Measurements from ENCODE around the gene C20orf141.

Gene C20orf141

GRCh38 chr20:2840138-2840966, 25.6 kb downstream of the C20orf141 start, which contains the start of the genes PCED1A and VPS16:
PCED1A (minus strand) TSS chr20:2840655; CDS start chr20:2839912, 743 bp downstream.
VPS16 (plus strand) TSS chr20:2840745; CDS start chr20:2840775, 30 bp downstream.
- no peak for TF ChIP-seq CTCF (IDR thresholded peaks at IDR 0.05; ENCODE audit: low read depth, low read length, poor library complexity, severe bottlenecking)
- TF ChIP-seq EZH2phosphoT487 (IDR thresholded peaks at IDR 0.05; ENCODE audit: borderline replicate concordance, low read length), result no peak
- no peaks in the 10 kb centered on the region for H3K9me3 ChIP-seq (ENCODE audit: control insufficient read depth, insufficient read depth, low read length)
- no peak within 1 kb of the TSS for H3K27ac ChIP-seq (ENCODE audit: low read depth, low read length)

GRCh38 chr20:2840967-2841531, 26.3 kb downstream of the C20orf141 start:
- no peaks in the 10 kb centered on the region for H3K9me3 ChIP-seq (ENCODE audit: control insufficient read depth, insufficient read depth, low read length)
- H3K4me2 ChIP-seq (ENCODE audit: low read length), result peak overlapping the region; percentile 96
- H3K36me3 ChIP-seq (ENCODE audit: control insufficient read depth, low read length), result no peaks in the 10 kb centered on the region
- peaks cover 26% of the 10 kb centered on the region for H3K4me1 ChIP-seq (ENCODE audit: control insufficient read depth, low read length)
- no peaks in the 10 kb centered on the region for H3F3A ChIP-seq (ENCODE audit: control insufficient read depth, insufficient read depth)
- peaks cover 11% of the 10 kb centered on the region for H3K79me2 ChIP-seq (ENCODE audit: control insufficient read depth, low read length)
- TF ChIP-seq CTCF (IDR thresholded peaks at IDR 0.05; ENCODE audit: low read depth, low read length, poor library complexity, severe bottlenecking), result no peak
- no peak for TF ChIP-seq EZH2phosphoT487 (IDR thresholded peaks at IDR 0.05; ENCODE audit: borderline replicate concordance, low read length)
- no peaks in the 10 kb centered on the region for H4K20me1 ChIP-seq (ENCODE audit: control insufficient read depth, insufficient read depth, low read depth, low read length)
- peak overlapping the region; percentile 98 for H3K4me3 ChIP-seq (ENCODE audit: low read length)
- H3K27ac ChIP-seq (ENCODE audit: low read depth, low read length), result no peak overlapping the region
- no peaks in the 10 kb centered on the region for H3K27me3 ChIP-seq (ENCODE audit: control insufficient read depth, low read length)
- no peaks in the 10 kb centered on the region for H3K9me2 ChIP-seq (replicated peaks; ENCODE audit: control insufficient read depth, low read length)

More at GRCh38 chr20:2840138-2840966, 25.6 kb downstream of the C20orf141 start, which contains the start of the genes PCED1A and VPS16:
- peak within 1 kb of the TSS; percentile 98 for H3K4me3 ChIP-seq (ENCODE audit: low read length)
- no peaks in the 10 kb centered on the region for H3K36me3 ChIP-seq (ENCODE audit: control insufficient read depth, low read length)
- no peaks in the 10 kb centered on the region for H4K20me1 ChIP-seq (ENCODE audit: control insufficient read depth, insufficient read depth, low read depth, low read length)
- H3K27me3 ChIP-seq (ENCODE audit: control insufficient read depth, low read length), result no peaks in the 10 kb centered on the region
- peak within 1 kb of the TSS; percentile 96 for H3K4me2 ChIP-seq (ENCODE audit: low read length)
- no peaks in the 10 kb centered on the region for H3K9me2 ChIP-seq (replicated peaks; ENCODE audit: control insufficient read depth, low read length)
- H3F3A ChIP-seq (ENCODE audit: control insufficient read depth, insufficient read depth), result no peaks in the 10 kb centered on the region
- peaks cover 26% of the 10 kb centered on the region for H3K4me1 ChIP-seq (ENCODE audit: control insufficient read depth, low read length)
- peaks cover 11% of the 10 kb centered on the region for H3K79me2 ChIP-seq (ENCODE audit: control insufficient read depth, low read length)

GRCh38 chr20:2845607-2846006, 30.8 kb downstream of the C20orf141 start:
- Histone ChIP-seq H3K4me1 (ENCODE audit: control insufficient read depth, low read length) (peaks cover 8% of the 10 kb centered on the region), H3K9me2 (replicated peaks; ENCODE audit: control insufficient read depth, low read length) (no peaks in the 10 kb centered on the region), H3K27ac (ENCODE audit: low read depth, low read length) (no peak overlapping the region), H3K9me3 (ENCODE audit: control insufficient read depth, insufficient read depth, low read length) (no peaks in the 10 kb centered on the region), H3K79me2 (ENCODE audit: control insufficient read depth, low read length) (peaks cover 11% of the 10 kb centered on the region), H3K4me2 (ENCODE audit: low read length) (no peak overlapping the region), H3F3A (ENCODE audit: control insufficient read depth, insufficient read depth) (no peaks in the 10 kb centered on the region), H3K27me3 (ENCODE audit: control insufficient read depth, low read length) (no peaks in the 10 kb centered on the region), H3K4me3 (ENCODE audit: low read length) (no peak overlapping the region), H3K36me3 (ENCODE audit: control insufficient read depth, low read length) (no peaks in the 10 kb centered on the region), H4K20me1 (ENCODE audit: control insufficient read depth, insufficient read depth, low read depth, low read length) (no peaks in the 10 kb centered on the region)
- no peak for TF ChIP-seq CTCF (IDR thresholded peaks at IDR 0.05; ENCODE audit: low read depth, low read length, poor library complexity, severe bottlenecking)
- TF ChIP-seq EZH2phosphoT487 (IDR thresholded peaks at IDR 0.05; ENCODE audit: borderline replicate concordance, low read length), result no peak
